ENCODE measurements around the gene DSCAML1. TPM values are rescaled to one million over a fixed set of nuclear protein-coding genes. Genes with fewer than 3 reads are reported as not detected.

Gene DSCAML1
- total RNA-seq, 1 experiment from 2014 or later = 0.15 TPM

DNA sequence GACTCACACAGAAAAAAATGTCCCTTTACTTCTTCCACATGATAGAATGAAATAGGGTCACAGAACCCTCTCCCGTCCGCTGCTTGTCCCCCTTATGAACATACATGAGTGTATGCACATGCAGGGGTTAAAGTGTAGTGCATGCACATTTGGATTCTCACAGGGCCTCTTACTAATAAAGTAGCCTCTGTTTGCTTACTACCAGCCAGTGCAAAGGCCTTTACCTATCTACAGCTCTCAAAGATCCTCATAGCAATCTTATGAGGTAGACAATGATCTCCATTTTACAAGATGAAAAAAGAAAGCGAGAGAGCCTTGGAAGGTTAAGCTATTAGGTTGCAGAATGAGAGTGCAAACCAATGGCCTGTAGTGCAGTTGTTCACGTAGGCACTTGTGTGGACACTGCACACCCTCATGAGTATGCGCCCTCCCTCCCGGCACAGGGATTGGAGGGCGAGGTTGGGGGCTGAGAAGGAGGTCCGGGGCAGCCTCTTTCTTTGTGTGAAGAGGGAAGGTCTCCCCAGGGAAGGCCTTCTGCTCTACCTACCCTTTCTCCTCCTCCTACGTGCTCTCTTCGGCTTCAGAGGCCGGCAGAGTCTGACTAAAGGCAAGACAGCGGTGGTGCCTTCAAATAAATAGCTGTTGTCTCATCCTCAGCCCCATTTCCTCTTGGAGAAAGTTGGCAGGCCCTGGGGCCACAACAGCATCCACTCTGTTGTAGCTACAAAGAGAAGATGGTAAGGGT lies 378.1 kb downstream of the DSCAML1 start:
- Histone ChIP-seq H2BK12ac (ENCODE audit: insufficient read length, low read depth, low read length) (no peak overlapping the region), H3K9me3 (ENCODE audit: control insufficient read depth, low read depth, low read length) (no peaks in the 10 kb centered on the region), H2AK5ac (ENCODE audit: insufficient read length, low read length) (no peak overlapping the region), H3K23ac (ENCODE audit: insufficient read length, low read depth, low read length) (no peak overlapping the region), H3K14ac (ENCODE audit: insufficient read depth, low read length) (no peak overlapping the region), H2BK120ac (ENCODE audit: low read depth, low read length, poor library complexity, severe bottlenecking) (no peak overlapping the region), H4K91ac (ENCODE audit: insufficient read length, low read depth, low read length) (no peak overlapping the region), H2BK20ac (ENCODE audit: low read depth, low read length, poor library complexity, severe bottlenecking) (no peak overlapping the region), H3K9ac (ENCODE audit: extremely low read depth, insufficient read length, low read length) (no peak overlapping the region), H3K56ac (ENCODE audit: insufficient read length, low read depth, low read length) (no peak overlapping the region), H3K4ac (ENCODE audit: low read depth, low read length) (no peak overlapping the region), H3K27ac (ENCODE audit: insufficient read length, low read depth, low read length) (no peak overlapping the region), H3K79me1 (ENCODE audit: insufficient read depth, low read depth, low read length, poor library complexity, severe bottlenecking) (no peaks in the 10 kb centered on the region), H2AFZ (ENCODE audit: low read length) (no peak overlapping the region), H2BK5ac (ENCODE audit: insufficient read length, low read length) (no peak overlapping the region), H3K4me1 (ENCODE audit: insufficient read depth, low read length) (no peaks in the 10 kb centered on the region), H4K5ac (ENCODE audit: insufficient read length, low read depth, low read length) (no peak overlapping the region), H3K4me2 (ENCODE audit: insufficient read depth, insufficient read length, low read length) (no peak overlapping the region), H3K18ac (ENCODE audit: insufficient read length, low read depth, low read length) (no peak overlapping the region), H3T11ph (ENCODE audit: low read length) (no peak overlapping the region), H3K27me3 (ENCODE audit: insufficient read depth, low read length) (no peaks in the 10 kb centered on the region), H4K20me1 (ENCODE audit: control insufficient read depth, insufficient read depth, insufficient read length) (no peaks in the 10 kb centered on the region), H3K23me2 (ENCODE audit: insufficient read length, low read depth, low read length, poor library complexity, severe bottlenecking) (no peaks in the 10 kb centered on the region), H4K8ac (replicated peaks; ENCODE audit: insufficient read length, low read depth, low read length) (no peak overlapping the region), H2BK15ac (ENCODE audit: low read depth, low read length) (no peak overlapping the region), H3K79me2 (ENCODE audit: insufficient read depth, low read length) (no peaks in the 10 kb centered on the region)
- no CpG with 5 or more reads among the region's 12 CpGs for WGBS (ENCODE audit: extremely low coverage, insufficient read length, low lambda C conversion rate)
- Mint-ChIP-seq H3K36me3 (ENCODE audit: insufficient read depth in 1 of 3, low read depth in 3 of 3) (no peaks in the 10 kb centered on the region; a peak in 1 of 7 replicates), H3K4me1 (peaks cover 0 to 5% of the 10 kb centered on the region in 2 experiments; a peak in 2 of 4 replicates), H3K9me3 (no peaks in the 10 kb centered on the region), H3K27me3 (ENCODE audit: low read depth) (peaks cover 7% of the 10 kb centered on the region), H3K4me3 (no peak overlapping the region), H3K27ac (peak overlapping the region in 1 of 3 experiments; percentile 9; a peak in 1 of 7 replicates)
- TF ChIP-seq, protein P1, sequence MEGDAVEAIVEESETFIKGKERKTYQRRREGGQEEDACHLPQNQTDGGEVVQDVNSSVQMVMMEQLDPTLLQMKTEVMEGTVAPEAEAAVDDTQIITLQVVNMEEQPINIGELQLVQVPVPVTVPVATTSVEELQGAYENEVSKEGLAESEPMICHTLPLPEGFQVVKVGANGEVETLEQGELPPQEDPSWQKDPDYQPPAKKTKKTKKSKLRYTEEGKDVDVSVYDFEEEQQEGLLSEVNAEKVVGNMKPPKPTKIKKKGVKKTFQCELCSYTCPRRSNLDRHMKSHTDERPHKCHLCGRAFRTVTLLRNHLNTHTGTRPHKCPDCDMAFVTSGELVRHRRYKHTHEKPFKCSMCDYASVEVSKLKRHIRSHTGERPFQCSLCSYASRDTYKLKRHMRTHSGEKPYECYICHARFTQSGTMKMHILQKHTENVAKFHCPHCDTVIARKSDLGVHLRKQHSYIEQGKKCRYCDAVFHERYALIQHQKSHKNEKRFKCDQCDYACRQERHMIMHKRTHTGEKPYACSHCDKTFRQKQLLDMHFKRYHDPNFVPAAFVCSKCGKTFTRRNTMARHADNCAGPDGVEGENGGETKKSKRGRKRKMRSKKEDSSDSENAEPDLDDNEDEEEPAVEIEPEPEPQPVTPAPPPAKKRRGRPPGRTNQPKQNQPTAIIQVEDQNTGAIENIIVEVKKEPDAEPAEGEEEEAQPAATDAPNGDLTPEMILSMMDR (conservative IDR thresholded peaks at IDR 0.05) = no peak
- DNase-seq = no peak

Measured in H9 (cell line).